Progenitor cell of endocrine pancreas (in vitro differentiated cells): Measurements from ENCODE around the gene TSFM. TPM values are rescaled to one million over a fixed set of nuclear protein-coding genes. Genes with fewer than 3 reads are reported as not detected.
A peak's percentile ranks its signal among the peaks of the same experiment; 100 is the strongest.

Experiments
- DNase-seq: peaks from one replicate; pipeline ENCODE4 v3.0.0; 2021; ENCODE audit warnings: low spot score; ENCODE audit not compliant: unreplicated experiment
- H3K27ac Mint-ChIP-seq: 2 replicates; pipeline ENCODE4 v1.8.0; 2021; ENCODE audit warnings: mild to moderate bottlenecking, moderate library complexity, mixed read lengths
- H3K27me3 Mint-ChIP-seq: 2 replicates; pipeline ENCODE4 v1.8.0; 2021; ENCODE audit warnings: mixed read lengths
- H3K36me3 Mint-ChIP-seq: 2 replicates; pipeline ENCODE4 v1.8.0; 2022; ENCODE audit warnings: mixed read lengths; ENCODE audit not compliant: insufficient read depth
- H3K4me1 Mint-ChIP-seq: 2 replicates; pipeline ENCODE4 v1.8.0; 2021; ENCODE audit warnings: low read depth, mixed read lengths
- H3K4me3 Mint-ChIP-seq: 2 replicates; pipeline ENCODE4 v1.8.0; 2021; ENCODE audit warnings: low read depth, mild to moderate bottlenecking, moderate library complexity, mixed read lengths
- H3K9me3 Mint-ChIP-seq: 2 replicates; pipeline ENCODE4 v1.8.0; 2021; ENCODE audit warnings: low read depth, mixed read lengths
- CTCF ChIP-seq: fragments of 200-600 bp; sonication (generic); IDR thresholded peaks from one replicate; pipeline ENCODE4 v1.5.0; 2021; ENCODE audit warnings: antibody characterized with exemption, mild to moderate bottlenecking; ENCODE audit not compliant: unreplicated experiment
- total RNA-seq: library from RNA; stranded (reverse); gene quantifications from 2 replicates; pipeline ENCODE4 v1.2.1, GENCODE V29; 2021

Gene TSFM
- total RNA-seq, 1 donor from 2014 or later = 25.7 TPM

GRCh38 chr12:57736741-57737466 is 45.7 kb upstream of the TSFM start:
- Mint-ChIP-seq H3K36me3 (no peaks in the 10 kb centered on the region), H3K27me3 (peaks cover 80% of the 10 kb centered on the region), H3K4me3 (peak overlapping the region; percentile 59), H3K4me1 (peaks cover 21% of the 10 kb centered on the region), H3K27ac (no peak overlapping the region), H3K9me3 (no peaks in the 10 kb centered on the region)
- no peak for DNase-seq
- TF ChIP-seq CTCF = no peak

GRCh38 chr12:57737467-57738460 is 44.8 kb upstream of the TSFM start:
- H3K27me3 Mint-ChIP-seq = peaks cover 78% of the 10 kb centered on the region
- no peak overlapping the region for H3K4me3 Mint-ChIP-seq
- TF ChIP-seq CTCF = peak; percentile 31
- H3K9me3 Mint-ChIP-seq = no peaks in the 10 kb centered on the region
- no peaks in the 10 kb centered on the region for H3K36me3 Mint-ChIP-seq
- peaks cover 21% of the 10 kb centered on the region for H3K4me1 Mint-ChIP-seq
- DNase-seq = no peak
- no peak overlapping the region for H3K27ac Mint-ChIP-seq

- Mint-ChIP-seq H3K4me3 (peak within 1 kb of the TSS; percentile 65), H3K36me3 (no peaks in the 10 kb centered on the region), H3K27me3 (peaks cover 75% of the 10 kb centered on the region), H3K4me1 (peaks cover 21% of the 10 kb centered on the region), H3K27ac (no peak within 1 kb of the TSS), H3K9me3 (no peaks in the 10 kb centered on the region)
- no peak for DNase-seq
- no peak for TF ChIP-seq CTCF
Measured at GRCh38 chr12:57738661-57739237, 43.8 kb upstream of the TSFM start, which contains the start of gene AGAP2. Gene AGAP2 (minus strand): TSS chr12:57738742. CDS start chr12:57738246, 496 bp downstream.

- Mint-ChIP-seq H3K36me3 (no peaks in the 10 kb centered on the region), H3K27me3 (peaks cover 74% of the 10 kb centered on the region), H3K9me3 (no peaks in the 10 kb centered on the region), H3K4me3 (peak overlapping the region; percentile 65), H3K27ac (no peak overlapping the region), H3K4me1 (peaks cover 21% of the 10 kb centered on the region)
- TF ChIP-seq CTCF = no peak
- no peak for DNase-seq
Measured at GRCh38 chr12:57739387-57739786, 43.2 kb upstream of the TSFM start.
